GM21529 (cell line): ENCODE data around the gene DOK4.
A peak's percentile ranks its signal among the peaks of the same experiment; 100 is the strongest.
"Not testable (repeated sequence)": the region's sequence is repeated elsewhere in the genome, so short reads cannot be mapped to it uniquely, and the experiment has no call there.

Source experiments
- ATAC-seq: cut with Tn5 transposase; IDR thresholded peaks from one replicate; pipeline ENCODE4 v1.9.1; 2021; ENCODE audit not compliant: unreplicated experiment

Gene DOK4

GRCh38 chr16:57452021-57452420 is 34.3 kb downstream of the DOK4 start:
- ATAC-seq = no peak

- peak; percentile 98 for ATAC-seq
Observed at GRCh38 chr16:57447186-57447962, 38.9 kb downstream of the DOK4 start, which contains the start of the genes CIAPIN1 and COQ9. Gene CIAPIN1 (minus strand): TSS chr16:57447385. CDS start chr16:57440928, 6,457 bp downstream. Gene COQ9 (plus strand): TSS chr16:57447479. CDS start chr16:57447506, 27 bp downstream.

GRCh38 chr16:57446531-57447185 is 39.6 kb downstream of the DOK4 start:
- peak; percentile 33 for ATAC-seq

GRCh38 chr16:57445510-57445909 is 40.8 kb downstream of the DOK4 start:
- ATAC-seq = no peak

- no peak for ATAC-seq
Observed at GRCh38 chr16:57444711-57445110, 41.6 kb downstream of the DOK4 start.

GRCh38 chr16:57440551-57440950 is 45.7 kb downstream of the DOK4 start:
- ATAC-seq = not testable (repeated sequence)

- not testable (repeated sequence) for ATAC-seq
Observed at GRCh38 chr16:57439947-57440346, 46.3 kb downstream of the DOK4 start.

GRCh38 chr16:57435838-57436237 is 50.5 kb downstream of the DOK4 start:
- ATAC-seq = no peak

- no peak for ATAC-seq
Observed at GRCh38 chr16:57434003-57434402, 52.3 kb downstream of the DOK4 start.

GRCh38 chr16:57432989-57433388 is 53.3 kb downstream of the DOK4 start:
- ATAC-seq = no peak

- no peak for ATAC-seq
Observed at GRCh38 chr16:57432505-57432904, 53.8 kb downstream of the DOK4 start.

- no peak for ATAC-seq
Observed at GRCh38 chr16:57430955-57431354, 55.3 kb downstream of the DOK4 start.

- no peak for ATAC-seq
Observed at GRCh38 chr16:57427824-57428223, 58.5 kb downstream of the DOK4 start.

GRCh38 chr16:57427307-57427706 is 59.0 kb downstream of the DOK4 start:
- no peak for ATAC-seq

- no peak for ATAC-seq
Observed at GRCh38 chr16:57426356-57426755, 59.9 kb downstream of the DOK4 start.

- no peak for ATAC-seq
Observed at GRCh38 chr16:57424583-57424982, 61.7 kb downstream of the DOK4 start.

GRCh38 chr16:57423152-57423551 is 63.1 kb downstream of the DOK4 start:
- no peak for ATAC-seq

GRCh38 chr16:57422026-57422944 is 64.0 kb downstream of the DOK4 start:
- ATAC-seq = no peak
